LoVo (cell line): ENCODE data around the gene OR2A42.
"Not testable (repeated sequence)": the region's sequence is repeated elsewhere in the genome, so short reads cannot be mapped to it uniquely, and the experiment has no call there.

Source experiments
- DNase-seq: peaks from one replicate; pipeline ENCODE4 v3.0.0-alpha.2; 2016; ENCODE audit warnings: low spot score

The OR2A42 gene, protein sequence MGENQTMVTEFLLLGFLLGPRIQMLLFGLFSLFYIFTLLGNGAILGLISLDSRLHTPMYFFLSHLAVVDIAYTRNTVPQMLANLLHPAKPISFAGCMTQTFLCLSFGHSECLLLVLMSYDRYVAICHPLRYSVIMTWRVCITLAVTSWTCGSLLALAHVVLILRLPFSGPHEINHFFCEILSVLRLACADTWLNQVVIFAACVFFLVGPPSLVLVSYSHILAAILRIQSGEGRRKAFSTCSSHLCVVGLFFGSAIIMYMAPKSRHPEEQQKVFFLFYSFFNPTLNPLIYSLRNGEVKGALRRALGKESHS

DNA sequence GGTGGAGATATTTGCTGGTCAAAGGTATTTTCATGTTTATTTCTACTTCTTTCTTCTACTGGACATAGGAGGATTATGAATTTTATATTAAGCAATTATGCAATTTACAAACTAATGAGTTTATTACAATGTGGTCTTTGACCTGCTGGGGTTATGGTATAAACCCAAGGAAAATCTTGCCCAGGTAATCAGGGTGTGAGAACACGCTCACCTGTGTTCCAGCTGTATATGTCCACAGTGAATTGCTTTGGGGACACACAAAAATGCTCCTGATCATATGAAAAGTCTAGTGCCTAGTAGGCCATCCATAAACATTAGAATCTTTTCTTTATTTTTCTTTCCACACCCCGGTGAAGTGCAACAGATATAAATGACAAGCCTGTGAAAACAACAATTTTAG, at the start of gene OR2A42:
Gene OR2A42 (minus strand): TSS at position 241 of the 400 bp plus-strand sequence. CDS start 6,762 bp downstream, outside the sequence.
- not testable (repeated sequence) for DNase-seq

DNA sequence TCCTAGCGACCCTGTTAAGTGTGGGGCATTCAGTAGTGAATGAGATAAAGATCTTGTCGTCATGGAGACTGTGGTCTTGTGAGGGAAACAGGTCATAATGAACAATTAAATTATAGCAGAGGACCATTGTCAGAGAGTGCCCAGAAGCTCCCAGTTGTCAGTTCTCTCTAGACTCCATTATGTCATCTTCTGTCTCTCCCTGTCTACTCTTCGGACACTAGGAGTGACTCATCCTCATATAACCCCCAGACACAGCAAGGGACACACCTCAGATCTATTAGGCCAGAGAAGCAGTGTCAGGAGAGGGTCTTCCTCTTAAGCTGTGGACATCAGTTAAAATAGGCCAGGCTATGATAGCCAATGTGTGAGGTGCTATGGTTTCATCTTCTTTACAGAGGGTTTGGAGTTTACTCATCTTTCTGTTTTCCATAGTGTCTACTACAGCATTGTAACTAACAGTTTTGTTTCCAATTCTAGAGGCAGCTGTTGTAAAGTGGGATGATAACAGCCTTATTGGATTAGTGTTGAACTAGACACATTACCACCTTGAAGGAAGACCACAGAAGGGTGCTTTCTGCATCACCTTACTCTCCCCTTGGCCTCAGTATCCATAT, 47.9 kb upstream of the OR2A42 start:
- DNase-seq: not testable (repeated sequence)

DNA sequence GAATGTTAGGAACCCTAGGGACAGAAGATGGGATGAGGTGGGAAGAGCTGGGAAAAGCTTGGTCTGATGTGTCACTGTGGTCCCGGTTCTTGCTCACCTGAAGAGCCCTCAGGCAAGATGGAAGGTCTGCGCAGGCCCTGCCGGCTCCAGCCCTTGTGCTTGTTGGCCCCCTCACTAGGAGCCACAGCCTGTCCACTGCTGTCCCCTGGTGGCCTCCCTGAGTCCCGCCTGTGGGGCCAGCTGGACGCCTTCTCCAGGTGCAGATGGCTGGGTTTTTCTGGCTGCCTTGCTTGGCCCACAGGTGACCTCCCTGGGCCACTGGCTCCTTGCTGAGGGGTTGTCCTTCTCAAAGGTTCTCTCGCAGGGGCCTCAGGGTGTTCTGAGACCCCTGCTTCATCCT, 44.3 kb upstream of the OR2A42 start:
- not testable (repeated sequence) for DNase-seq

DNA sequence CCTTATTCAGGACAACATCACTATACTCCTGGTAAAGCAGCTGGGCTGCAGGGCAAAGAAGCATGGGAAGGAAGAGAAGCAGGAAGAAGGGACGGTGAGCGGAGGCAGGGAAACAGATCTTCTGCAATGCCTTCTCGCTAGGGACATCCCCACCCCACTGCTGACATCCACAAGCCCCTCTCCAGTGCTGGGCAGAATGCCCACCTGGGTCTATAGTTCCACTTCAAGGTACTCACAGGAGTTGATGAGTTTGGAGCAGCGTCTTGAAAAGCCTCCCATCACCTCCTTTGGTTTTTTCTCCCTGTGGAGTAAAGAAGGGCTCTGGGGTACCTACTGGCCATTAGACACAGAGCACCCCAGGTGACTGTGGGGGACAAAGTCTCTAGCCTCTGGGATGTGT, 43.1 kb upstream of the OR2A42 start:
- DNase-seq: not testable (repeated sequence)

DNA sequence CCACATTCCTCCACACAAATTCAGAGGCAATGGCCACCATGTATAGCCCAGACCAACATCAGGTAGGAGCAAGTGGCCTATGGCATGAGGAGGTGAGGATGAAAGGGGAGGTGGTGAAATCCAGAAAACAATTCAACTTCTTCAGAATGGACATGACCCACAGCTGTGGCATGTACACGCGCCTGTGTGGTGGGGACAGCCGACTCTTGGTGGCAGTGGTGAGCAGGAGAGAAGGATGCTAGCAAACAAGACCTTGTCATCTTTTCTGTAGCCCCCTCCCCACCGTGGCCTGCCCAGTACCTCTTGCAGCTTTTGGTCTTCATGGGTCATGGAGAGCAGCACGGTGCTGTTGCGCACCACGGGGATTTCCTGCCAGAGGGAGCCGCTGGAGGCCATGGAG, 42.6 kb upstream of the OR2A42 start:
- DNase-seq: not testable (repeated sequence)

DNA sequence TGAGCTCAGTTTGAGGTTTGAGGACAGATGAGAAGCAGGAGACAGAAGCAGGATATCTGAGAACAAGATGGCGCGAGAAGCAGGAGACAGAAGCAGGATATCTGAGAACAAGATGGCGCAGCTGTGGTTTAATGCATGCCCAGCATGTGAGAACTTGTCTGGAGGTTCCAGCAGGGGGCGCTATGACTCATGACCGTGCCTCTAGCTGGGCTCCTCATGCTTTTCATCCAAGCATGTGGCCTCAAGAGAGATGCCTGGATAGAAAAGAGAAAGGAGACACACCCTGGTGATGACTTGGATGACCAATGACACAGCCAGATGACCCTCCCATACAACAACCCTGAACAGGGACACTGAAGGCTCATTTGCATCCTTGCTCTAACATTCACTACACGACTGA, 40.6 kb upstream of the OR2A42 start:
- DNase-seq: not testable (repeated sequence)

DNA sequence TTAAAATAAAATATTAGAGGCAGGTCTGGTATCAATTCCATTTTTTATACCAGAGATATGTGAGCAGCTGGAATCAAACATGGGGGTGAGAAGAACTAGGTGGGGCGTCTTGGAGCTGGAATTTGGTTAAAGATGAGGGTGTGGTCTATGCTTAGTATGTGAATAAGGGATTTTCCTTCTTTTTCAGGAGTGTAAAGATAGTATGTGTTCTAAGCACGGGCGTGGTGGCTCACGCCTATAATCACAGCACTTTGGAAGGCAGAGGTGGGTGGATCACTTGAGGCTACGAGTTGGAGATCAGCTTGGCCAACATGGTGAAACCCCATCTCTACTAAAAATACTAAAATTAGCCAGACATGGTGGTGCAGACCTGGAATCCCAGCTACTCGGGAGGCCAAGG, 35.9 kb upstream of the OR2A42 start:
- not testable (repeated sequence) for DNase-seq

DNA sequence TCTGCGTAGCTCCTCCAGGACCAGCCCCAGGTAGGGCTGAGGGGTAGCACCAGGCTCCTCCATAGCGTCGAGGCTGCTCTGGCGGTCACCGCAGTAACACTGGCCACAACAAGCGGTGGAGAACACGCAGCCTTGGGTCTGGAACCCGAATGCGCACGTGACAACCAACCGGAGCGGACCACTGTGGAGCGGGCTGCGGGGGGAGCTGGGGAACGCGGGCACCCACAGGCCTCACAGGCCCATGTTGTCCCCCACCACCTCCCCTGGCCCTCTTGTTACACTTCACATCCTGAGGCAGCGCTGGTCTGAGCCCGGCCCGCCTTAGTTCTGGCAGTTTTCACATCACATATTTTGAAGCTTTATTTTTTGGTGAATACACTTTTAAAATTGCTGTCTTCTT, 29.8 kb upstream of the OR2A42 start, which contains the start of gene CTAGE8:
Gene CTAGE8 (minus strand): TSS at position 101 of the 400 bp plus-strand sequence. CDS start 38 bp downstream, at position 63.
- not testable (repeated sequence) for DNase-seq

DNA sequence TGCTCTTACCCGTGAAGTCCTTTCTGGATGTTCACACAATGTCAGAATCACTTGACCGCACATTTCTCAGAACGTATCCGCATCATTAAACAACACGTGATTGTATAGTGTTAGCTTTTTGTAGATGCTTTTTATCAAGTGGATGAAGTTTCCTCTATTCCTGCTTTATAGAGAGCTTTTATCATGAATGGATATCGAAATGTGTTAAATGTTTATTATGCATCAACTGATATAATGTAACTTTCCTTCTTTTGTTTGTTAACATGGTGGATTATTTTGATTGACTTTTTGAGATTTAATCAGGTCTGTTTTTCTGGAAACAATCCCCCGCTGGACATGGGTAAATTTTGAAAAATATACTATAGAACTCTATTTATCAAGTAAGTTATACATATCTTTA, 25.3 kb upstream of the OR2A42 start, which contains the start of gene OR2A7:
Gene OR2A7 (minus strand): TSS at position 101 of the 400 bp plus-strand sequence. CDS start 5,164 bp downstream, outside the sequence.
- not testable (repeated sequence) for DNase-seq

DNA sequence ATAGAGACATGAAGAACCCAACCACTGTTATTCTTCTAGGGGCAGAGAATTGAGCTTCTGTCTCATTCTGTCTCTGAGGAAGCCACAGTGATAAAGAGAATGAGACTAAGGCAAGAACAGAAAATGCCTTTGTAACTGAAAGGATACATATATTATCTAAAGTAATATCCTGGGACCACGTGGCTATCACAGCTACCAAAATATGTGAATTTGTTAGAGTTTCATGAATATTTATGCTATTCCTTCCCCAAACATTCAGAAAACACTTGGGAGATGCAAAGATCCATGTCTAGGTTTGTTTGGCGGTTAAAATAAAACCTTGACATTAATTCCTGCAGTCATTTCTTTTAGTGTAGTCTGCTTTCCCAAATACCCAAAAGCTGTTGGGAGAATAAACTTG, 22.7 kb upstream of the OR2A42 start:
- not testable (repeated sequence) for DNase-seq

DNA sequence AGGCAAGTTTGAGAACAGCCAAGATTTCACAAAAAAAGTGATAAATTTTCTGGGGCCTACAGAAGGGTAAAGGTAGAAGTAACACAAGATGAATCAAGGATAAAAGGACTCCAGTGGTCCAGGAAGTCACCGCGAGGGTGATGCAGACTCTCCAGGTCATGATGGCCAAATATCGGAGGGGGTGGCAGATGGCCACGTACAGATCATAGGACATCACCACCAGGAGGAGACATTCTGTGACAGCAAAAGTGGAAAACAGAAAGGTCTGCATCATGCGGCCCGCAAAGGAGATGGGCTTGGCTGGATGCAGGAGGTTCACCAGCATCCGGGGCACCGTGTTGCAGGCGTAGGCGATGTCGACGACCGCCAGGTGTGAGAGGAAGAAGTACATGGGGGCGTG, 19.7 kb upstream of the OR2A42 start:
- not testable (repeated sequence) for DNase-seq

DNA sequence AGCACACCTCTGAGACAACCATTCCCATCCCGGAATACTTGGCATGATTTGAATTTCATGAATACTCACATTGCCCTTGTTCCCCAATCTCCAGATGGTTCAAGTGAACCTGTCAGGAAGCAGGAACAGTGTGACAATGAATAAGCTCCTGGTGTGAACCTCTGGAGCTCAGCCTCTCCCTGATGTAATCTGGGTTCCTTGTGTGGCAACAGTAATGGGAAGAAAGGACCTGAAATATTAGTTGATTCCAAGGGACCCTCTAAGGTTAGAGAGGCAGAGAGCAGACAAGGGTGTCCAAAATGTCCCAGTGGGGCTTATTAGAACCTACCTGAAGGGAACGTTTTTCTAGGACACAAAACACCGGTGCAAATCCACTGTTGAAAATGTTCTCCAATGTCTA, 16.7 kb upstream of the OR2A42 start:
- no peak for DNase-seq

DNA sequence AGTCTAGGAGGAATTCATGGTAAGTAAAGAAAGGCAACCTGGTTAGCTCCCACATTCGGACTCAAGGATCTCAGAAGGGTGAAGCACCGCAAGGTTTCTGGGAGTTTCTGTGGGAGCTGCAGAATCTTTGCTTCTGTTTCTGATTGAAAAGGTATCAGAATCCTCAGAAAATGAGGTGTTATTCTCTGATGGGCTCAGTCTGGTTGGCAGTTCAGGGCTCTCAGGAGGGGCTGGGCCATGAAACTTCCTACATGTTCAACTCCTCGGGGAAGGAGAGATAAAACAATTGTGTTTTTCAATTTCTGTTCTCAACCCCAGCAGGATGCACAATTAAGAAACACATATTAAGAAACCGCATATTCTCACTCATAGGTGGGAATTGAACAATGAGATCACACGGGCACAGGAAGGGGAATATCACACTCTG, 16.1 kb upstream of the OR2A42 start:
- DNase-seq: no peak

DNA sequence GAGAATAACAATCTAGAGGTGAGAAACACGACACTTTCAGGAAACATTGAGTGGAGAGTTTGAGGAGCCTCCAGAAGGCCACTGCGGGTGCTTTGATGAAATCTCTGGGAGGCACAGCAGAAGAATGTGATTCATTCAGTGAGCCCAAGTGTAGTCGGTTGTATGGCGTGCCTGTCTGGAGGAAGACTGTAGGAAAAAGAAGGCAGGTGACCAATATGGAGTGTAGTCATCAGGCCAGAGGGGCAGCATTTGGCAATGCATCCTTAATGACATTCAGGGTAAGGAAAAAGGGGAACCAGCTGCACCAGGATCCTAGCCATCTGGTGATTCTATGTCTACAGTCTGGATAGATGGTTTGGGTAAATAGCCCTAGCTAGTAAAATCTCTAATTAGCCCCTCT, 12.9 kb upstream of the OR2A42 start:
- not testable (repeated sequence) for DNase-seq

DNA sequence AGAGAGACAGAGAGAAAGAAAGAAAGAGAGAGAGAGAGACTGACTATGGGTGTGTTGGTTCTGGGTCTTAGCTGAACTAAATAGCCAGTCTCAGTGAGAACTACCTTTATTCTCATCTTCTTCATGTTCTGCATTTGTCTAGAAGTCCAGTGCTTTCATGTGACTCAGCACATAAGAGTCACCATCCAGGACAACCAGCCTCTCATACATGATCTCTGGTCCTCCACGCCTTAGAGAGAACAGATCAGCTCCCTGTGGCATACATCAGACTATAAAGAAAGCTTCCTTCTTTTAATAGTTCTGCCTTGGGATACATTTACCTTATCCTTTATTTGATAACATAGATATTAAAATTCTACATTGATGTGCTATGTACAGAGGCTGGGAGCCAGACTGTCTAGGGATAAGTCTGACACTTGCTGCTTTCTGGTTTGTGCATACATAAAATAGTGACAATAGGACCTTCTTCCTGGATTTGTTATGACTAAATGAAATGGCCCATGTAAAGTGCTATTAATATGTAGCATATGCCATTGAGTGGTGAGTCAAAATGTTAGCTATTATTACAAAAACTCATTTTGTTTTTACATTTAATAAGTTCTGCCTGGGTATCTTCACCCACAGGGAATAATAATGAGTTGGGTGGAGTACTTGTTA, 8.4 kb upstream of the OR2A42 start:
- DNase-seq: not testable (repeated sequence)

DNA sequence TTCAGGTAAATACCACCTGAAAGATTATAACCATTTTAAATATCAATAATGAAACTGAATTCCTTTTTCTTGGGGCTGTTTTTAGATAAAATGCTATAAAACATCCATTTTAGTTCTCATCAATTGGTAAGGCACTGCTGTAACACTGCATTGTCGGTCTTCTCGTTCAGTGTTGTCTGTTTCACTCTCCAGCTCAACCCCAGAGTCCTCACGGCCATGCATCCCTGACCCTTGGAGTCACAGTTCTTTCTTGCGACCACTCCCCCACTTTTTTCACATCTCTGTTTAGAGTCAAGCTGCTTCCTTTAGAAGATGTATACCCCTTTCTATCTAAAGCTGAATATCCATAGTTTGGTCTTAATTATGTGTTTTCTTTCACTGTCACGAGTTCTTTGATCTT, 7.6 kb upstream of the OR2A42 start:
- not testable (repeated sequence) for DNase-seq

DNA sequence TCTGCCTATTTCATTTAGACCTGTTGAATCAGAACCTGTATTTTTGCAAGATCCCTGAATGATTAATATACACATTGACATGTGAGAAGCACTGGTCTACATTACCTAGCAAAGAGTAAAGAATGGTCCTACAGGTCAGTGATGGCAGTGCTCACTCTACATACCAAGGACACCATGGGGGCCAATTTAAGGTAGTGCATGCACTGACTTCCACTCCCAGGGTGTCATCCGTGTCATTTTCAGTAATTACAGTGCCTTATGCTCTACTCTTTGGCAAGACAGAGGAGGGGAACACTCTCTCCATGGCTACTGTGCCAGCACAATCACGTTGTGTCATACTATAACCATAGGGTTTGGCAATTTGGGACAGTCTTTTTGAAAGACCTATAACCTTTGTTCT, 6.0 kb upstream of the OR2A42 start:
- DNase-seq: not testable (repeated sequence)

DNA sequence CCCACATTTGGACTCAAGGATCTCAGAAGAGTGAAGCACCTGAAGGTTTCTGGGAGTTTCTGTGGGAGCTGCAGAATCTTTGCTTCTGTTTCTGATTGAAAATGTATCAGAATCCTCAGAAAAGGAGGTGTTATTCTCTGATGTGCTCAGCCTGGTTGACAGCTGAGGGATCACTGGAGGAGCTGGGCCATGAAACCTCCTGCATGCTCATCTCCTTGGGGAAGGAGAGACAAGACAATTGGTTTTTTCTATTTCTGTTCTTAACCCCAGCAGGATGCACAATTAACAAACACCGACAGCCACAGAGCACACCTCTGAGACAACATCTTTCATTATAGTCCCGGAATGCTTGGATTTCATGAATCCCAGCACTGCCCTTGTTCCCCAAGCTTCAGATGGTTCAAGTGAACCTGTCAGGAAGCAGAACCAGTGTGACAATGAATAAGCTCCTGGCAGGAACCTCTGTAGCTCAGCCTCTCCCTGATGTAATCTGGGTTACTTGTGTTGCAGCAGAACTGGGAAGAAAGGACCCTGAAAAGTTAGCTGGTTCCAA, 799 bp downstream of the OR2A42 start:
- not testable (repeated sequence) for DNase-seq

DNA sequence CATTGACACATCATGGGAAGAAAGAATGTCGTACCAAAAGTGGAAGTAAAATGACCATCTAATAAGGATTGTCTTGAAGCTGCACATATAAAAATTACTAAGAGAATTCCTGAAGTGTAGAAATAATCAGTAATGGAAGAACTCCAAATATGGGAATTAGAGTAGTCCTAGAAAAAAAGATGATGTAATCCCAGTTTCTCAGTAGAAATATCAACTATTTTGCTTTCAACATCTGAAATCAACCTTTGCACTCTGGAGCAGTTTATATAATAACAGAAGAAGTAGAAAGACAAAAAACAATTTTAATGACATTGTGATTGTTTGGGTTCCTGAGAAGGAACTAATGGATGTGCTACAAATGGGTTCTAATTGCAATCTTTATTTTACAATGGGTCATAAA, 6.4 kb downstream of the OR2A42 start:
- DNase-seq: not testable (repeated sequence)

DNA sequence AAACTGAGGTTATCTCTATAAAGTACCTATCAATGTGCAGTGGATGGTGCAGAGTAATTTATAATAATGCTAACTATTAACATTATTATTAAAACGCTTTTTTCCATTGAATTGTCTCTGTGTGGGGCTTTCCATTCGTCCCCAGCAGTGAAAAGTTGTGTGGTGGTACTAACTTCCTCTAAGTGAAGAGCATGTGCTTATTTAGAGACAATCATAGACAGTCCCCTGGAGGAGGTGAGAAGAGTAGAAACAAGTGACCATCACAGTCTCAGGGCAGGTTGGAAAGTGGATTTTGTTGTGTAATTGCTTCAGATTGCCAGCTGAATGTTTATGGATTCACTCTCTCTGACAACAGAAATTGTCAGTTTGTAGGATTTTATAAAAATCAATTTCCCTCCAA, 8.4 kb downstream of the OR2A42 start:
- not testable (repeated sequence) for DNase-seq

DNA sequence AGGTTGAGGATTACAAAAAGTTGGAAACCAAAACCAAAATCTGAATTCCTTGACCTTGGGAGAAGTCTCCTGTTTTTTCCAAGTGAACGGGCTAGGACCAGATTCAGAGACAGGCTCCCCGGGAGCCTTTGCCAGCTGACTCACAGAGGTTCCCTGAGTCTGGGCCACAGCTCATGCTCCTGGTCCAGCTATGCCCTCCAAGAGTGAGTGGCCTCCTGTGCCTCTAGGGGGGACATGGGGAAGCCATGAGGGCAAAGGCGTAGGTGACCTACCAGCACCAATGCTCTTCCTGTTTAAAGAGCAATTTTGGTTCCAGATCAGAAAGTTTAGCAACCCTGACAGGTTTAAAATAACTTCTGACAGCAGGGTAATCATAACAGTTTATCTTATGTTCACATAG, 10.6 kb downstream of the OR2A42 start:
- DNase-seq: not testable (repeated sequence)

DNA sequence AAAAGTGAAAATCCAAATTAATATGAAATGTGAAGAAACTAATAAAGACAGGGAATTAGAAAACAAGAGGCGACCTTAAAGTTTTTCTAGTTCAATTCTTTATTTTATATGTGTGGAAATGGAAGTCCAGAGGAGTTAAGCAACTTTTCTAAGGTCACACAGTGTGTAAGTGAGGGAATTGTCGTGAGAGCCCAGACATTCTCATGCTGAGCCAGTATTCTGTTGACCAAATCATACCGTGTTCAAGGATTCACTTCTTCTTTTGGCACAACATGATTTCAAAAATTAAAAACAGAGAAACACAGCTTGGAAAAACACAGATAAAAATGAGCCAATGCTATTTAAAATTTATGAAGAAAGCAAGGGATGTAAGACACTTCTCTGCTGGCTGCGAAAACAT, 12.5 kb downstream of the OR2A42 start:
- DNase-seq: not testable (repeated sequence)
